ENCODE data around the gene CA10.

CA10 gene

DNA sequence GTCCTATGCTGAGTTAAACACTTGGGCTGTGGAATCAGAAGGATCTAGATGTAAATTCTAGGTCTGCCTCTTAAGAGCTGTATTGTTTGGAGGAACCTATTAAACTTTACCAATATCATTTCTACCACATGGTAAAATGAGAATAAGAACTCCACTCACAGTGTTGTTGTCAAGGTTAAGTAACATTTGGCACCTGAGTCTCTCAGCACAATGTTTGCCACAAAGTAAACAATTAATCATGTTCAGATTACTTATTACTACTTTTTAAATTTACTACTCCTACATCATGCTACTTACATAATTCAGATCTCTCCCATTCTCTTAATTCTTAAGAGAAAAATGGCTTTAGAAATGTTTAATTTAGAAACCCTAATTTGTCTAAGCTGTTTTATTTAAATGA is 305.9 kb downstream of the CA10 start:
- H2AFZ ChIP-seq = no peak overlapping the region
- no peak overlapping the region for H3K9ac ChIP-seq
- H3K4me3 ChIP-seq (ENCODE audit: low read depth, low read length) = no peak overlapping the region
- H3K4me1 ChIP-seq = no peaks in the 10 kb centered on the region
- no peaks in the 10 kb centered on the region for H3K9me3 ChIP-seq (ENCODE audit: control insufficient read depth, low read length)
- no peaks in the 10 kb centered on the region for H3K27me3 ChIP-seq (ENCODE audit: control insufficient read depth, insufficient read depth, low read length)
- H3K79me2 ChIP-seq = no peaks in the 10 kb centered on the region
- H3K4me2 ChIP-seq (ENCODE audit: low read length) = no peak overlapping the region
- no peaks in the 10 kb centered on the region for H3K36me3 ChIP-seq (ENCODE audit: control insufficient read depth, insufficient read depth, low read length)
- TF ChIP-seq, protein P1, sequence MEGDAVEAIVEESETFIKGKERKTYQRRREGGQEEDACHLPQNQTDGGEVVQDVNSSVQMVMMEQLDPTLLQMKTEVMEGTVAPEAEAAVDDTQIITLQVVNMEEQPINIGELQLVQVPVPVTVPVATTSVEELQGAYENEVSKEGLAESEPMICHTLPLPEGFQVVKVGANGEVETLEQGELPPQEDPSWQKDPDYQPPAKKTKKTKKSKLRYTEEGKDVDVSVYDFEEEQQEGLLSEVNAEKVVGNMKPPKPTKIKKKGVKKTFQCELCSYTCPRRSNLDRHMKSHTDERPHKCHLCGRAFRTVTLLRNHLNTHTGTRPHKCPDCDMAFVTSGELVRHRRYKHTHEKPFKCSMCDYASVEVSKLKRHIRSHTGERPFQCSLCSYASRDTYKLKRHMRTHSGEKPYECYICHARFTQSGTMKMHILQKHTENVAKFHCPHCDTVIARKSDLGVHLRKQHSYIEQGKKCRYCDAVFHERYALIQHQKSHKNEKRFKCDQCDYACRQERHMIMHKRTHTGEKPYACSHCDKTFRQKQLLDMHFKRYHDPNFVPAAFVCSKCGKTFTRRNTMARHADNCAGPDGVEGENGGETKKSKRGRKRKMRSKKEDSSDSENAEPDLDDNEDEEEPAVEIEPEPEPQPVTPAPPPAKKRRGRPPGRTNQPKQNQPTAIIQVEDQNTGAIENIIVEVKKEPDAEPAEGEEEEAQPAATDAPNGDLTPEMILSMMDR (IDR thresholded peaks at IDR 0.05) = no peak
- no peak overlapping the region for H3K27ac ChIP-seq

DNA sequence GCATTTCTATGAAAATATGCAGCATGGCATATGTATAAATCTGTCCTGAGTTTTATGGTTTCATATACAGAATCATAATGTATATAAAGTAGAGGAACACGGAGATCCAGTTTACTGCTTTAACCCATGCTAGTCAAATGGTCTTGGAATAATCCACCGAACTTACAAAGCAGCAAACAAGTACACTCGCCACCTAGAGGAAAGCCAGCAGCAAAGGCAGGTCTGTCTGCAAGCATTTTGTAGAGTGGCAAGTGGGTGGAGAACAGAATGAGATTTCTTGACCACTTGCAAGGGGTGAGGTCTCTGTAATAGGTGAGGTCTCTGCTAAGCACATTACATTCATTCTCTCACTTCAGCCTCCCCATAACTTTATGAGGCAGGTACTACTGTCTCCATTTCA is 308.3 kb downstream of the CA10 start:
- Histone ChIP-seq H3K79me2 (no peaks in the 10 kb centered on the region), H3K36me3 (ENCODE audit: control insufficient read depth, insufficient read depth, low read length) (no peaks in the 10 kb centered on the region), H2AFZ (no peak overlapping the region), H3K4me1 (no peaks in the 10 kb centered on the region), H3K4me2 (ENCODE audit: low read length) (no peak overlapping the region), H3K4me3 (ENCODE audit: low read depth, low read length) (no peak overlapping the region), H3K9ac (no peak overlapping the region), H3K27me3 (ENCODE audit: control insufficient read depth, insufficient read depth, low read length) (no peaks in the 10 kb centered on the region), H3K27ac (no peak overlapping the region), H3K9me3 (ENCODE audit: control insufficient read depth, low read length) (no peaks in the 10 kb centered on the region)
- TF ChIP-seq, protein P1 (IDR thresholded peaks at IDR 0.05) = no peak

DNA sequence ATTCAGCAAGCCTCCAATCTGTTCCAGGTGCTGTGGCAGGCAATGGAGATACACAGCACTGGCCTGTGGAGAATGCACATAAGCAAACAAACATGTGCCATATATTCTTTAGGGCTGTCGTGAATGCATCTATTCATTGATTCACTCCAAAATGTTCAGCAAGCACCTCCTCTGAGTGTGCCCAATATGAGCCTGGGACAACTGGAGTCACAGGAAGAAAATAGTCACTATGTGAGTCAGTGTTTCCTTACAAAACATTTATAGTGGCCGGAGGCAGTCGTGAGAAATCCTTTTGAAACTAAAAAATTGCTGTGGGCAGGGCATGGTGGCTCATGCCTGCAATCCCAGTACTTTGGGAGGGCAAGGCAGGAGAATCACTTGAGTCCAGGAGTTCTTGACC is 310.1 kb downstream of the CA10 start:
- no peaks in the 10 kb centered on the region for H3K36me3 ChIP-seq (ENCODE audit: control insufficient read depth, insufficient read depth, low read length)
- H3K4me2 ChIP-seq (ENCODE audit: low read length) = no peak overlapping the region
- H3K27ac ChIP-seq = no peak overlapping the region
- no peak overlapping the region for H3K9ac ChIP-seq
- no peak overlapping the region for H2AFZ ChIP-seq
- H3K9me3 ChIP-seq (ENCODE audit: control insufficient read depth, low read length) = no peaks in the 10 kb centered on the region
- H3K4me1 ChIP-seq = no peaks in the 10 kb centered on the region
- TF ChIP-seq, protein P1 (IDR thresholded peaks at IDR 0.05) = no peak
- no peaks in the 10 kb centered on the region for H3K79me2 ChIP-seq
- H3K4me3 ChIP-seq (ENCODE audit: low read depth, low read length) = no peak overlapping the region
- no peaks in the 10 kb centered on the region for H3K27me3 ChIP-seq (ENCODE audit: control insufficient read depth, insufficient read depth, low read length)

DNA sequence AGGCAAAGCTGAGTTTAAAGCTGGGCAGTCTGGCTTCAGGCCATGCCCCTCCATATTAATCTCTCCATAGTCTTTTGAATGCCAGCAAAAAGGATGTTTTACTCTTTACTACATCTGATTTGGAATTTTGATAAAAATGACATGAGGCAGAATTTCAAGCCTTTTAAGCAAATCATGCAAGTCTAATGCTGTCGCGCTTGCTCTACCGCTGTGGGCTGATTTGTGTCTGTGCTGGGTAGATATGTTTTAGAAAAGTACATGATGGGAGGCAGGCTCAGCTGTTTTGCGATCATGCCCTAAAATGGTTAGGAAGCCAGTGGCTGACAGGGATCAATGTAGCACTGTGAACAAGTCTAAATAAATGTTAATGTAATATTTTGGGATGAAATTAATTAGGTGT is 311.9 kb downstream of the CA10 start:
- Histone ChIP-seq H3K4me3 (ENCODE audit: low read depth, low read length) (no peak overlapping the region), H3K36me3 (ENCODE audit: control insufficient read depth, insufficient read depth, low read length) (no peaks in the 10 kb centered on the region)

DNA sequence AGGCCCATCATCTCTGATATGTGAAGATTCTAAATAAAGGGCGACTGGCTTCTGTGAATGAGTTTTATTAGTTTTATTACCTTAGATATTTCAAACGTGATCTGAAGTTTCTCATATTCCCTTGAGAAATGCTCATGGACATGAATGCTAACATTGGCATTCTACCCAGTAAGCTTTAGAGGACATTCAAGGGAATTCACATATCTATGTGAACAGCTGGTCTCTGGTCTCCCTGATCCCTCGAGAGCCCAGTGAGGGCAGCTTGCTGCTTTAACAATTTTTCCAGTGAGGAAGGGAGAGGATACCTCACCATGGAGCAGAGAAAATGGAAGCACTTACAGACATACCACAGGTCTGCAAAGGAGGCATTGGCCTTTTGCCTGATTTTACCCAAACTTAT is 312.7 kb downstream of the CA10 start:
- no peaks in the 10 kb centered on the region for H3K4me1 ChIP-seq
- H2AFZ ChIP-seq = no peak overlapping the region
- no peaks in the 10 kb centered on the region for H3K79me2 ChIP-seq
- H3K36me3 ChIP-seq (ENCODE audit: control insufficient read depth, insufficient read depth, low read length) = no peaks in the 10 kb centered on the region
- no peaks in the 10 kb centered on the region for H3K27me3 ChIP-seq (ENCODE audit: control insufficient read depth, insufficient read depth, low read length)
- no peak overlapping the region for H3K4me3 ChIP-seq (ENCODE audit: low read depth, low read length)
- H3K4me2 ChIP-seq (ENCODE audit: low read length) = no peak overlapping the region
- H3K9ac ChIP-seq = no peak overlapping the region
- TF ChIP-seq, protein P1 (IDR thresholded peaks at IDR 0.05) = no peak
- no peak overlapping the region for H3K27ac ChIP-seq
- no peaks in the 10 kb centered on the region for H3K9me3 ChIP-seq (ENCODE audit: control insufficient read depth, low read length)

More for the DNA sequence above, 311.9 kb downstream of the CA10 start:
- H3K4me1 ChIP-seq = no peaks in the 10 kb centered on the region
- no peaks in the 10 kb centered on the region for H3K79me2 ChIP-seq
- H3K9ac ChIP-seq = no peak overlapping the region
- no peaks in the 10 kb centered on the region for H3K9me3 ChIP-seq (ENCODE audit: control insufficient read depth, low read length)
- H3K4me2 ChIP-seq (ENCODE audit: low read length) = no peak overlapping the region
- H3K27me3 ChIP-seq (ENCODE audit: control insufficient read depth, insufficient read depth, low read length) = no peaks in the 10 kb centered on the region
- TF ChIP-seq, protein P1 (IDR thresholded peaks at IDR 0.05) = no peak
- no peak overlapping the region for H2AFZ ChIP-seq
- no peak overlapping the region for H3K27ac ChIP-seq

Data from parathyroid adenoma (tissue), 2 donors.